Measurements from ENCODE around the gene RILPL1. TPM values are rescaled to one million over a fixed set of nuclear protein-coding genes. Genes with fewer than 3 reads are reported as not detected.

RILPL1 gene
- polyA plus RNA-seq, 1 donor (not counting 4 experiments of a cell fraction or from before 2014, with no cell fraction given), result 17.0 TPM

- no peak for DNase-seq (ENCODE audit: low read depth, low spot score)
- Histone ChIP-seq H3K79me2 (ENCODE audit: control insufficient read depth, insufficient read depth, low read length) (peaks cover 40% of the 10 kb centered on the region), H4K20me1 (ENCODE audit: control insufficient read depth, extremely low read depth, insufficient read depth, low read length) (no peaks in the 10 kb centered on the region), H3K27me3 (ENCODE audit: control insufficient read depth, extremely low read depth, insufficient read depth, low read length) (no peaks in the 10 kb centered on the region), H3K4me2 (ENCODE audit: control insufficient read depth, extremely low read depth, insufficient read depth, low read depth, low read length) (no peak overlapping the region), H3K27ac (ENCODE audit: control insufficient read depth, insufficient read depth, low read length) (no peak overlapping the region), H3K4me1 (ENCODE audit: control insufficient read depth, extremely low read depth, insufficient read depth, low read length) (peaks cover 2% of the 10 kb centered on the region), H2AFZ (ENCODE audit: control insufficient read depth, low read length) (no peak overlapping the region), H3K4me3 (ENCODE audit: control insufficient read depth in 2 of 3, extremely low read depth in 1 of 3, insufficient read depth in 2 of 3, low read depth in 1 of 3, low read length in 3 of 3) (no peak overlapping the region), H3K9me1 (ENCODE audit: control insufficient read depth, extremely low read depth, insufficient read depth, low read length) (no peaks in the 10 kb centered on the region), H3K36me3 (ENCODE audit: control insufficient read depth in 2 of 2, extremely low read depth in 1 of 2, insufficient read depth in 2 of 2, low read length in 2 of 2) (peaks cover 24 to 31% of the 10 kb centered on the region in 2 experiments), H3K9me3 (ENCODE audit: control insufficient read depth, low read depth, low read length) (no peaks in the 10 kb centered on the region), H3K9ac (ENCODE audit: control insufficient read depth, extremely low read depth, insufficient read depth, low read length) (no peak overlapping the region)
- FAIRE-seq, result no peak
- TF ChIP-seq CTCF (optimal IDR thresholded peaks at IDR 0.05 in 1 of 3, IDR thresholded peaks at IDR 0.05 in 1 of 3, conservative IDR thresholded peaks at IDR 0.05 in 1 of 3; ENCODE audit: extremely low read depth in 1 of 3, insufficient read depth in 2 of 3, low read length in 3 of 3) (no peak), EZH2 (IDR thresholded peaks at IDR 0.05; ENCODE audit: low read length) (no peak)
- dilution Hi-C loops (cut with MboI; ENCODE audit: extremely low pct_ligation_motif_present, low sequenced_read_pairs), result no loop called here
Measured at GRCh38 chr12:123526542-123527080, 6.9 kb downstream of the RILPL1 start.

- peaks cover 27% of the 10 kb centered on the region for H3K79me2 ChIP-seq (ENCODE audit: control insufficient read depth, insufficient read depth, low read length)
- peaks cover 25 to 26% of the 10 kb centered on the region in 2 experiments for H3K36me3 ChIP-seq (ENCODE audit: control insufficient read depth in 2 of 2, extremely low read depth in 1 of 2, insufficient read depth in 2 of 2, low read length in 2 of 2)
- DNase-seq (ENCODE audit: low read depth, low spot score) (no peak), FAIRE-seq (no peak)
- dilution Hi-C loops (cut with MboI; ENCODE audit: extremely low pct_ligation_motif_present, low sequenced_read_pairs), result no loop called here
- H3K9ac ChIP-seq (ENCODE audit: control insufficient read depth, extremely low read depth, insufficient read depth, low read length), result no peak overlapping the region
- H3K9me3 ChIP-seq (ENCODE audit: control insufficient read depth, low read depth, low read length), result no peaks in the 10 kb centered on the region
- no peaks in the 10 kb centered on the region for H4K20me1 ChIP-seq (ENCODE audit: control insufficient read depth, extremely low read depth, insufficient read depth, low read length)
- no peak overlapping the region for H3K4me2 ChIP-seq (ENCODE audit: control insufficient read depth, extremely low read depth, insufficient read depth, low read depth, low read length)
- no peak overlapping the region for H2AFZ ChIP-seq (ENCODE audit: control insufficient read depth, low read length)
- peaks cover 11% of the 10 kb centered on the region for H3K4me1 ChIP-seq (ENCODE audit: control insufficient read depth, extremely low read depth, insufficient read depth, low read length)
- no peaks in the 10 kb centered on the region for H3K27me3 ChIP-seq (ENCODE audit: control insufficient read depth, extremely low read depth, insufficient read depth, low read length)
- no peaks in the 10 kb centered on the region for H3K9me1 ChIP-seq (ENCODE audit: control insufficient read depth, extremely low read depth, insufficient read depth, low read length)
- TF ChIP-seq EZH2 (IDR thresholded peaks at IDR 0.05; ENCODE audit: low read length) (no peak), CTCF (optimal IDR thresholded peaks at IDR 0.05 in 1 of 3, IDR thresholded peaks at IDR 0.05 in 1 of 3, conservative IDR thresholded peaks at IDR 0.05 in 1 of 3; ENCODE audit: extremely low read depth in 1 of 3, insufficient read depth in 2 of 3, low read length in 3 of 3) (no peak)
- no peak overlapping the region for H3K27ac ChIP-seq (ENCODE audit: control insufficient read depth, insufficient read depth, low read length)
- no peak overlapping the region for H3K4me3 ChIP-seq (ENCODE audit: control insufficient read depth in 2 of 3, extremely low read depth in 1 of 3, insufficient read depth in 2 of 3, low read depth in 1 of 3, low read length in 3 of 3)
Measured at GRCh38 chr12:123524378-123524777, 9.1 kb downstream of the RILPL1 start.
